ACC112 (cell line): ENCODE data around the gene PAX5.

ENCODE experiments used
- H2AFZ ChIP-seq: fragments of 200-600 bp; sonication (generic); one replicate; pipeline ENCODE4 v1.6.0; 2017; ENCODE audit warnings: antibody characterized with exemption, low read length; ENCODE audit not compliant: unreplicated experiment
- H3K27ac ChIP-seq: fragments of 200-600 bp; sonication (generic); 2 replicates; pipeline ENCODE4 v1.5.1; 2014; ENCODE audit warnings: low read depth, mild to moderate bottlenecking, antibody characterized with exemption, low read length, moderate library complexity
- H3K27me3 ChIP-seq: fragments of 200-600 bp; sonication (generic); 2 replicates; pipeline ENCODE4 v1.6.1; 2014; ENCODE audit warnings: mild to moderate bottlenecking, antibody characterized with exemption, low read length, moderate library complexity, mixed read lengths; ENCODE audit not compliant: insufficient read depth
- H3K36me3 ChIP-seq: fragments of 200-600 bp; sonication (generic); 2 replicates; pipeline ENCODE4 v1.6.1; 2016; ENCODE audit warnings: mild to moderate bottlenecking, antibody characterized with exemption, low read length, moderate library complexity, mixed read lengths; ENCODE audit not compliant: insufficient read depth
- H3K4me1 ChIP-seq: fragments of 200-600 bp; sonication (generic); one replicate; pipeline ENCODE4 v1.6.1; 2016; ENCODE audit warnings: low read length, mixed read lengths; ENCODE audit not compliant: insufficient read depth, unreplicated experiment, control insufficient read depth
- H3K4me3 ChIP-seq: fragments of 200-600 bp; sonication (generic); 2 replicates; pipeline ENCODE4 v1.5.1; 2014; ENCODE audit warnings: mild to moderate bottlenecking, low read depth, low read length
- H3K79me2 ChIP-seq: fragments of 200-600 bp; sonication (generic); one replicate; pipeline ENCODE4 v1.6.0; 2016; ENCODE audit warnings: low read length; ENCODE audit not compliant: control insufficient read depth, unreplicated experiment, insufficient read depth

The PAX5 gene

GRCh38 chr9:36868586-36869282, 165.3 kb downstream of the PAX5 start:
- Histone ChIP-seq H3K4me1 (no peaks in the 10 kb centered on the region), H3K27me3 (peaks cover 72% of the 10 kb centered on the region), H3K4me3 (no peak overlapping the region), H3K79me2 (no peaks in the 10 kb centered on the region), H3K36me3 (no peaks in the 10 kb centered on the region), H2AFZ (no peak overlapping the region), H3K27ac (no peak overlapping the region)

GRCh38 chr9:36867672-36868471, 166.2 kb downstream of the PAX5 start:
- Histone ChIP-seq H3K27me3 (peaks cover 73% of the 10 kb centered on the region), H2AFZ (no peak overlapping the region), H3K4me3 (no peak overlapping the region), H3K4me1 (no peaks in the 10 kb centered on the region), H3K36me3 (no peaks in the 10 kb centered on the region), H3K79me2 (no peaks in the 10 kb centered on the region), H3K27ac (no peak overlapping the region)

- H3K27ac ChIP-seq = no peak overlapping the region
- no peak overlapping the region for H3K4me3 ChIP-seq
- peaks cover 72% of the 10 kb centered on the region for H3K27me3 ChIP-seq
- H2AFZ ChIP-seq = no peak overlapping the region
- H3K4me1 ChIP-seq = no peaks in the 10 kb centered on the region
- no peaks in the 10 kb centered on the region for H3K36me3 ChIP-seq
- H3K79me2 ChIP-seq = no peaks in the 10 kb centered on the region
These were observed 166.8 kb downstream of the PAX5 start for GRCh38 chr9:36867241-36867640.

GRCh38 chr9:36866840-36867239, 167.2 kb downstream of the PAX5 start:
- no peaks in the 10 kb centered on the region for H3K36me3 ChIP-seq
- no peaks in the 10 kb centered on the region for H3K79me2 ChIP-seq
- H3K4me1 ChIP-seq = no peaks in the 10 kb centered on the region
- no peak overlapping the region for H3K4me3 ChIP-seq
- no peak overlapping the region for H2AFZ ChIP-seq
- peaks cover 68% of the 10 kb centered on the region for H3K27me3 ChIP-seq
- H3K27ac ChIP-seq = no peak overlapping the region

- Histone ChIP-seq H3K4me1 (no peaks in the 10 kb centered on the region), H3K27ac (no peak overlapping the region), H3K27me3 (peaks cover 70% of the 10 kb centered on the region), H3K4me3 (no peak overlapping the region), H3K36me3 (no peaks in the 10 kb centered on the region), H3K79me2 (no peaks in the 10 kb centered on the region), H2AFZ (no peak overlapping the region)
These were observed 168.1 kb downstream of the PAX5 start for GRCh38 chr9:36865731-36866635.

GRCh38 chr9:36864491-36865410, 169.3 kb downstream of the PAX5 start:
- Histone ChIP-seq H2AFZ (no peak overlapping the region), H3K79me2 (no peaks in the 10 kb centered on the region), H3K4me3 (no peak overlapping the region), H3K36me3 (no peaks in the 10 kb centered on the region), H3K27ac (no peak overlapping the region), H3K27me3 (peaks cover 74% of the 10 kb centered on the region), H3K4me1 (no peaks in the 10 kb centered on the region)

- no peaks in the 10 kb centered on the region for H3K79me2 ChIP-seq
- H3K27me3 ChIP-seq = peaks cover 73% of the 10 kb centered on the region
- no peaks in the 10 kb centered on the region for H3K36me3 ChIP-seq
- no peak overlapping the region for H3K27ac ChIP-seq
- H3K4me1 ChIP-seq = no peaks in the 10 kb centered on the region
- no peak overlapping the region for H3K4me3 ChIP-seq
- no peak overlapping the region for H2AFZ ChIP-seq
These were observed 171.6 kb downstream of the PAX5 start for GRCh38 chr9:36862206-36863145.

GRCh38 chr9:36861528-36862205, 172.4 kb downstream of the PAX5 start:
- Histone ChIP-seq H3K27me3 (peaks cover 73% of the 10 kb centered on the region), H3K79me2 (no peaks in the 10 kb centered on the region), H3K4me1 (no peaks in the 10 kb centered on the region), H2AFZ (no peak overlapping the region), H3K27ac (no peak overlapping the region), H3K36me3 (no peaks in the 10 kb centered on the region), H3K4me3 (no peak overlapping the region)
